HL-60 (cell line): Measurements from ENCODE around the gene PPP2R2D.

Experiments
- DNase-seq, 2 experiments: peaks; one replicate each; pipeline ENCODE4 v3.0.0-alpha.2; 2010 to 2020; ENCODE audit warnings: low read depth in 1 of 2, low spot score in 1 of 2
- H3K27ac ChIP-seq: fragments of 250-450 bp; sonication (Bioruptor Pico); replicated peaks from 2 replicates; pipeline ENCODE4 v1.5.1; 2020; ENCODE audit warnings: mild to moderate bottlenecking, moderate library complexity
- H3K27me3 ChIP-seq: fragments of 250-450 bp; sonication (Bioruptor Pico); 2 replicates; pipeline ENCODE4 v1.5.1; 2021; ENCODE audit warnings: mild to moderate bottlenecking, moderate library complexity; ENCODE audit not compliant: insufficient read depth, poor library complexity, severe bottlenecking
- H3K4me3 ChIP-seq: replicated peaks from 2 replicates; pipeline ENCODE4 v1.5.1; 2011; ENCODE audit warnings: mild to moderate bottlenecking, control low read depth, low read length; ENCODE audit not compliant: insufficient read depth
- GABPA ChIP-seq: IDR thresholded peaks from 2 replicates; pipeline ENCODE4 v1.6.1; 2012; ENCODE audit warnings: low read depth
- POLR2AphosphoS5 ChIP-seq: IDR thresholded peaks from 2 replicates; pipeline ENCODE4 v1.6.1; 2012; ENCODE audit warnings: low read depth
- SPI1 ChIP-seq: IDR thresholded peaks from 2 replicates; pipeline ENCODE4 v1.6.1; 2012; ENCODE audit warnings: low read depth, mild to moderate bottlenecking, borderline replicate concordance
- TF ChIP-seq, protein P1 (sequence below): IDR thresholded peaks from one replicate; pipeline ENCODE4 v1.5.1; 2011; ENCODE audit warnings: low read length, control low read depth, inconsistent platforms; ENCODE audit not compliant: insufficient read depth
- TF ChIP-seq, protein P2 (sequence below): IDR thresholded peaks from 2 replicates; pipeline ENCODE4 v1.6.1; 2012; ENCODE audit warnings: low read depth; ENCODE audit not compliant: insufficient replicate concordance

The PPP2R2D gene

DNA sequence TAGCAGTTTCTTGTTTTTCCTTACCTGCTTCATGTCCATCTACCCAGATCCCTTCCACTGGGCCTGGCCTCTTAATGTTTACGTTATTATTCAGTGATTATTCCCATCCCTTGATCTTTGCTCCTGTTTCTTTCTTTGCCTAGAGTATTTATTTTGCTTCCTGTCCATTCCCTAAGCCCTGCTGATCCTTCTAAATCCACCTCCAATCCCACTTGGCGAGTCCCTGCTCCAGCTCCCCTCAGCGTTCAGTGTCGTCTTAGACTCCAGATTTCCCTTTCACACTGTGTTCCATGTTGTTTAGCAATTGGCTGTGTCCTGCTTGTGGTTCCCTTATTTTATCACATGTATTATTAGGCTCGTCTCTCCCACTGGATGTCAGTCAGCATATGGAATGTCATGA lies 7.3 kb downstream of the PPP2R2D start:
- Histone ChIP-seq H3K27ac (no peak overlapping the region), H3K4me3 (no peak overlapping the region), H3K27me3 (no peaks in the 10 kb centered on the region)
- TF ChIP-seq GABPA = no peak
- TF ChIP-seq SPI1 = no peak
- TF ChIP-seq, protein P1, sequence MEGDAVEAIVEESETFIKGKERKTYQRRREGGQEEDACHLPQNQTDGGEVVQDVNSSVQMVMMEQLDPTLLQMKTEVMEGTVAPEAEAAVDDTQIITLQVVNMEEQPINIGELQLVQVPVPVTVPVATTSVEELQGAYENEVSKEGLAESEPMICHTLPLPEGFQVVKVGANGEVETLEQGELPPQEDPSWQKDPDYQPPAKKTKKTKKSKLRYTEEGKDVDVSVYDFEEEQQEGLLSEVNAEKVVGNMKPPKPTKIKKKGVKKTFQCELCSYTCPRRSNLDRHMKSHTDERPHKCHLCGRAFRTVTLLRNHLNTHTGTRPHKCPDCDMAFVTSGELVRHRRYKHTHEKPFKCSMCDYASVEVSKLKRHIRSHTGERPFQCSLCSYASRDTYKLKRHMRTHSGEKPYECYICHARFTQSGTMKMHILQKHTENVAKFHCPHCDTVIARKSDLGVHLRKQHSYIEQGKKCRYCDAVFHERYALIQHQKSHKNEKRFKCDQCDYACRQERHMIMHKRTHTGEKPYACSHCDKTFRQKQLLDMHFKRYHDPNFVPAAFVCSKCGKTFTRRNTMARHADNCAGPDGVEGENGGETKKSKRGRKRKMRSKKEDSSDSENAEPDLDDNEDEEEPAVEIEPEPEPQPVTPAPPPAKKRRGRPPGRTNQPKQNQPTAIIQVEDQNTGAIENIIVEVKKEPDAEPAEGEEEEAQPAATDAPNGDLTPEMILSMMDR = no peak
- TF ChIP-seq, protein P2, sequence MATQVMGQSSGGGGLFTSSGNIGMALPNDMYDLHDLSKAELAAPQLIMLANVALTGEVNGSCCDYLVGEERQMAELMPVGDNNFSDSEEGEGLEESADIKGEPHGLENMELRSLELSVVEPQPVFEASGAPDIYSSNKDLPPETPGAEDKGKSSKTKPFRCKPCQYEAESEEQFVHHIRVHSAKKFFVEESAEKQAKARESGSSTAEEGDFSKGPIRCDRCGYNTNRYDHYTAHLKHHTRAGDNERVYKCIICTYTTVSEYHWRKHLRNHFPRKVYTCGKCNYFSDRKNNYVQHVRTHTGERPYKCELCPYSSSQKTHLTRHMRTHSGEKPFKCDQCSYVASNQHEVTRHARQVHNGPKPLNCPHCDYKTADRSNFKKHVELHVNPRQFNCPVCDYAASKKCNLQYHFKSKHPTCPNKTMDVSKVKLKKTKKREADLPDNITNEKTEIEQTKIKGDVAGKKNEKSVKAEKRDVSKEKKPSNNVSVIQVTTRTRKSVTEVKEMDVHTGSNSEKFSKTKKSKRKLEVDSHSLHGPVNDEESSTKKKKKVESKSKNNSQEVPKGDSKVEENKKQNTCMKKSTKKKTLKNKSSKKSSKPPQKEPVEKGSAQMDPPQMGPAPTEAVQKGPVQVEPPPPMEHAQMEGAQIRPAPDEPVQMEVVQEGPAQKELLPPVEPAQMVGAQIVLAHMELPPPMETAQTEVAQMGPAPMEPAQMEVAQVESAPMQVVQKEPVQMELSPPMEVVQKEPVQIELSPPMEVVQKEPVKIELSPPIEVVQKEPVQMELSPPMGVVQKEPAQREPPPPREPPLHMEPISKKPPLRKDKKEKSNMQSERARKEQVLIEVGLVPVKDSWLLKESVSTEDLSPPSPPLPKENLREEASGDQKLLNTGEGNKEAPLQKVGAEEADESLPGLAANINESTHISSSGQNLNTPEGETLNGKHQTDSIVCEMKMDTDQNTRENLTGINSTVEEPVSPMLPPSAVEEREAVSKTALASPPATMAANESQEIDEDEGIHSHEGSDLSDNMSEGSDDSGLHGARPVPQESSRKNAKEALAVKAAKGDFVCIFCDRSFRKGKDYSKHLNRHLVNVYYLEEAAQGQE = no peak
- TF ChIP-seq POLR2AphosphoS5 = no peak
- DNase-seq = no peak

DNA sequence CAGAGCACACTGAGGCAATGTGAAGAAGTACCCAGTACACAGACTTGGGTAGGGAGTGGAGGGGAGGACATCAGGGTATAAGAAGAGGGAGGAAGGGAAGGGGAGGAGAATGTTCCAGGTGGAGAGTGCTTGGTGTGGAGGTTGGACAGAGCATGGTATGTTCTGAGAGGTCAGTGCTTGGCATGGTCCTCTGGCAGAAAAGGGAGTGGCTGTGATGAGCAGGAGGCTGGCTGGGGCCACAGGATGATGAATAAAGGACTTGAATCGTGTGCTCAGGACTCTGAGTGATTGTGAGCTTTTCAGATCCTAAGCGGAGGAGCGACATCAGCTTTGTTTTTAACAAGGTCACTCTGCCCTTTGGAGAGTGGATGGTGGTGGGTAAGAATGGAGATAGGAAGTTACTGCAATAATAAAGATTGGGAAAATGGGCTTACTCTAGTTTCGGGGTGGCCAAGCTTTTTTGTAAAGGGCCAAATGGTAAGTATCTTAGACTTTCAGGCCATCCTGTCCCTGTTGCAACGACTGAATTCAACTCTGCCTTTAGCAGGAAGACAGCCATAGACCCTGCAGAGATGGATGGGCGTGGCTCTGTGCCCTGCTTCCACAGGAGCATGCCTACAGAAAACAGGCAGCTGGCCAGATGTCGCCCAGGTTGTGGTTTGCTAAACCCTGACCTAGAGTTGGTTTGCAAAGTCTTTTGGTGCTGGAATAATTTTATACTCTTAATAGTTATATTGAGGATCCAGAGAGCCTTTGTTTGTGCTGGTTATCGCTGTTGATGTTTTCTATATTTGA lies 8.4 kb downstream of the PPP2R2D start:
- Histone ChIP-seq H3K4me3 (no peak overlapping the region), H3K27ac (no peak overlapping the region)
- no peak for DNase-seq

DNA sequence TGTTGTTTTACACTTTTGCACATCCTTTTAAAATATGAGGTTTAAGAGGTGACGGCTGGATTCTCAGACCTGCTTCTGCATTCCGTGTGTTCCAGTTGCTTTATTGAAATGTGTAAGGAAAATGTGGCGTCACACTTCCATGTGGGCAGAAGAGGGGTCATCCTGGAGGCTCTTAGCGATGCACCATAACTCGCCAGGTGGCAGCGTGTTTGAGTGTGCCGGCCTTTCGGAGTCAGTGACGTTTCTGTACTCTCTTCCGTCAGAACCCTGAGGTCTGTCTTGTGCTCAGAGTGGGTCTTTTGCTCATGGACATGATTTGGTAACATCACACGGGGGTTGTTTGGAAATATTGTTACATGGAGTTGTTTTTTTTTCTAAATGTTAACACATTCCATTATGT lies 9.1 kb downstream of the PPP2R2D start:
- H3K27me3 ChIP-seq = no peaks in the 10 kb centered on the region
- no peak for DNase-seq
- H3K4me3 ChIP-seq = no peak overlapping the region
- TF ChIP-seq GABPA (no peak), POLR2AphosphoS5 (no peak), SPI1 (no peak)
- TF ChIP-seq, protein P2 = no peak
- TF ChIP-seq, protein P1 = no peak
- H3K27ac ChIP-seq = 0 out of 2 replicates have a peak overlapping the region, but pooled peaks have one; percentile 3

More for the DNA sequence above, 8.4 kb downstream of the PPP2R2D start:
- no peaks in the 10 kb centered on the region for H3K27me3 ChIP-seq
- TF ChIP-seq, protein P2 = no peak
- TF ChIP-seq SPI1 (no peak), POLR2AphosphoS5 (no peak), GABPA (no peak)
- TF ChIP-seq, protein P1 = no peak
